COLO829 (cell line): ENCODE results near the gene DAPK3.
"Not testable (repeated sequence)": the region's sequence is repeated elsewhere in the genome, so short reads cannot be mapped to it uniquely, and the experiment has no call there.

ENCODE experiments used
- DNase-seq: peaks from one replicate; pipeline ENCODE4 v3.0.0; 2012; ENCODE audit warnings: low spot score

Gene DAPK3

DNA sequence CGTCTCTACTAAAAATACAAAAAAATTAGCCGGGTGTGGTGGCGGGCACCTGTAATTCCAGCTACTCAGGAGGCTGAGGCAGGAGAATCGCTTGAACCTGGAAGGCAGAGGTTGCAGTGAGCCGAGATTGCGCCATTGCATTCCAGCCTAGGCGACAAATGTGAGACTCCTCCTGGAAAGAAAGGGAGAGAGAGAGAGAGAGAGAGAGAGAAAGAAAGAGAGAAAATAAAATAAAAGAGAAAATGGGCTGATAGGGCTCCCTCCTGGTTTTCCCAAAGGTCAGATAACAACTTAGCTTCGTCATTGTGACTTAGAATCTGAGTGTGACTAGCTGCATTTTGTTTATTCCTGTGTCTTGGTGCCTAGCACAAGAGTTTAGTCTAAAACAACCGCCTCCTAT lies 34.5 kb upstream of the DAPK3 start:
- DNase-seq = not testable (repeated sequence)

DNA sequence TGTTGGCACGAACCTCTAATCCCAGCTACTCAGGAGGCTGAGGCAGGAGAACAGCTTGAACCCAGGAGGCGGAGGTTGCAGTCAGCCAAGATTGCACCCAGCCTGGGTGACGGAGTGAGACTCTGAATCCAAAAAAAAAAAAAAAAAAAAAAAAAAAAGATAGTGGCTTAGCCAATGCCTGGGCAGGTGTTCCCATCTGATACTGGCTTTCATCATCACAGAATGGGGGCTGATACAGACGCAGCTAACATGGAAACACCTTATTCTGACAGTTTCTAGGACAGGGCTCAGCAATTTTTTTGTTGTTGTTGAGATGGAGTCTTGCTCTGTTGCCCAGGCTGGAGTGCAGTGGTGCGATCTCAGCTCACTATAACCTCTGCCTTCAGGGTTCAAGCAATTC lies 29.9 kb upstream of the DAPK3 start:
- DNase-seq = not testable (repeated sequence)

DNA sequence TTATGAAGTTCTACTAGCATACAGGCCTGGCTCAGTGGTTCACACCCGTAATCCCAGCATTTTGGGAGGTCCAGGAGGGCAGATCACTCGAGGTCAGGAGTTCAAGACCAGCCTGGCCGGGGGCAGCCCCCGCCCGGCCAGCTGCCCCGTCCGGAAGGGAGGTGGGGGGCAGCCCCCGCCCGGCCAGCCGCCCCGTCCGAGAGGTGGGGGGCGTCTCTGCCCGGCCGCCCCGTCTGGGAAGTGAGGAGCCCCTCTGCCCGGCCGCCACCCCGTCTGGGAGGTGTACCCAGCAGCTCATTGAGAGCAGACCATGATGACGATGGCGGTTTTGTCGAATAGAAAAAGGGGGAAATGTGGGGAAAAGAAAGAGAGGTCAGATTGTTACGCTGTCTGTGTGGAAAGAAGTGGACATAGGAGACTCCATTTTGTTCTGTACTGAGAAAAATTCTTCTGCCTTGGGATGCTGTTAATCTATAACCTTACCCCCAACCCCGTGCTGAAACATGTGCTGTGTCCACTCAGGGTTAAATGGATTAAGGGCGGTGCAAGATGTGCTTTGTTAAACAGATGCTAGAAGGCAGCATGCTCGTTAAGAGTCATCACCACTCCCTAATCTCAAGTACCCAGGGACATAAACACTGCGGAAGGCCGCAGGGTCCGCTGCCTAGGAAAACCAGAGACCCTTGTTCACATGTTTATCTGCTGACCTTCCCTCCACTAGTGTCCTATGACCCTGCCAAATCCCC lies 27.9 kb upstream of the DAPK3 start:
- not testable (repeated sequence) for DNase-seq

DNA sequence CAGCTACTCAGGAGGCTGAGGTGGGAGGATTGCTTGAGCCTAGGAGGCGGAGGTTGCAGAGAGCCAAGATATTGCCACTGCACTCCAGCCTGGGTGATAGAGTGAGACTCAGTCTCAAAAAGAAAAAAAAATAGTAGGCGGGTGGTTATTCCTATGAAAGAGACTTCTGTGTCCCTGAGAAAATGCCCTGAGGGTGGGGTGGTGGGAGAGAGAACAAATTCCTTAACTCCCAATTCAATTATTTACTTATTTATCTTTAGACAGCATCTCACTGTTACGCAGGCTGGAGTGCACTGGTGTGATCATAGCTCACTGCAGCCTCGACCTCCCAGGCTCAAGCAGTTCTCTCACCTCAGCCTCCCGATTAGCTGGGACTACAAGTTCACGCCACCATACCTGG lies 24.7 kb upstream of the DAPK3 start:
- DNase-seq = peak; percentile 70

DNA sequence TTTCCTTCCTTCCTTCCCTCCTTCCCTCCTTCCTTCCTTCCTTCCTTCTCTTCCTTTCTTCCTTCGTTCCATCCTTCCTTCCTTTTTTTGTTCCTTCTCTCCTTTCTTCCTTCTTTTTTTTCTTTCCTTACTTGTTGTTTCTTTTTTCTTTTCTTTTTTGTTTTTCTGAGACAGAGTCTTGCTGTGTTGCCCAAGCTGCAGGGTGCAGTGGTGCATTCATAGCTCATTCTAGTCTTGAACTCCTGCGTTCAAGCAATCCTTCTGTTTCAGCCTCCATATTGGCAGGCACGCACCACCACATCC lies 19.9 kb upstream of the DAPK3 start:
- DNase-seq = no peak

DNA sequence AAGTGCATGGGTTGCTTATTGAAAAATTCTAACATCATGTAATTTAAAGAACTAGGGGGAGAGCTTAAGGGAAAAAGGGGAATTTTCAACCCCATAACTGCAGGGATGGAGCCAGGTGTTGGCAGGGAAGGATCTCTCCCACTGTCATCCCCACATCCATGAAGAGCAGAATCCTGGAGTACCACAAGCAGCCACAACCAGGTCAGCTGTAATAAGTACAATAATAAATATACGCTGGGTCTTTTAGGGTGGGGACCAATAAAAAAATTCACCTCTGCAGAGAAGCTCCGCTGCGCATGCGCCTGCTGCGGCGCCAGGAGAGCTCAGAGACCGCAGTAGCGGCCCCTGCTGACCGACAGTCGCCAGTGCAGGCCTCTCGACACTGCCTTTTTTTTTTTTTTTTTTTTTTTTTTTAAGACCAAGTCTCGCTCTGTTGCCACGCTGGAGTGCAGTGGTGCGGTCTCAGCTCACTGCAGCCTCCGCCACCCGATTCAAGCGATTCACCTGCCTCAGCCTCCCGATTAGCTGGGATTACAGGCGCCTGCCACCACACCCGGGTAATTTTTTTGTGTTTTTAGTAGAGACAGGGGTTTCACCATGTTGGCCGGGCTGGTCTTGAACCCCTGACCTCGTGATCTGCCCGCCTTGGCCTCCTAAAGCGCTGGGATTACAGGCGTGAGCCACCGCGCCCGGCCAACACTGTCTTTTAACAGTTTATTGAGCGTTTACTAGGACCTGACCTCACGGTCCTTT lies 16.9 kb upstream of the DAPK3 start:
- peak; percentile 84 for DNase-seq

DNA sequence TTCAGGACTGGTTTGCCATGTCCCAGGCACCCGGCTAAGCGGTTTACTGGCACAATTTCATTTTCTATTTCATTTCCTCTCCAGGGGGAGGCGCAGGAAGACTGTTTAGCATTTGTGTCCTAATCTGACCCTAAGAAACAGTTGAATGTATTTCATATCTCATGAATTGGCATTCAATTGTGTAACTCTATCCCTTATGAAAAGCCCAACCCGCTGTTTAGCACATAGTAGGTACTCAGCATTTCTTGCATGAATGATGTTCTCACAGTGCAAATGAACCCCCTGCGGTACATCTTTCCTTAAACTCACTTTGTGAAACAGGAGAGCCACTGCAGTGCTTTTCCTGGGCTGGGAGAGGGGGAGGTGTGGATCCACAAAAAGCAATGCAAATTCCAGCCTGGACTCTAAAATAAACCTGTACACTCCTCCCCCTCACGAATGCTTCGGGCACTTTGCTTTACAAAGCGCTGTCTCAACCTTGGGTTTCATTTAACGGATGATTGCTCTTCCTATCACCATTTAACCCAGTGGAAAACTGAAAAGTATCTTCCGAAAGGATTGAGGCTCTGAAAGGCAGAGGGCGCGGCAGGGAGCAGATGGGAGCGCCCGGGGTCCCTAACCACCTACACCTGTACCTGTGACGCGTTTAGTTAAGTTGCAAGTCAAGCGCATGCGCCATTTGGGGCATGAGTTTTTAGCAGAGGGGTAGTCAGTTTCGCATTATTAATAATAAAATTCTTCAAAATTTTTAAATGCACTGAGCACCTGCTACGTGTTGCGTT lies 15.6 kb upstream of the DAPK3 start:
- peak; percentile 56 for DNase-seq

DNA sequence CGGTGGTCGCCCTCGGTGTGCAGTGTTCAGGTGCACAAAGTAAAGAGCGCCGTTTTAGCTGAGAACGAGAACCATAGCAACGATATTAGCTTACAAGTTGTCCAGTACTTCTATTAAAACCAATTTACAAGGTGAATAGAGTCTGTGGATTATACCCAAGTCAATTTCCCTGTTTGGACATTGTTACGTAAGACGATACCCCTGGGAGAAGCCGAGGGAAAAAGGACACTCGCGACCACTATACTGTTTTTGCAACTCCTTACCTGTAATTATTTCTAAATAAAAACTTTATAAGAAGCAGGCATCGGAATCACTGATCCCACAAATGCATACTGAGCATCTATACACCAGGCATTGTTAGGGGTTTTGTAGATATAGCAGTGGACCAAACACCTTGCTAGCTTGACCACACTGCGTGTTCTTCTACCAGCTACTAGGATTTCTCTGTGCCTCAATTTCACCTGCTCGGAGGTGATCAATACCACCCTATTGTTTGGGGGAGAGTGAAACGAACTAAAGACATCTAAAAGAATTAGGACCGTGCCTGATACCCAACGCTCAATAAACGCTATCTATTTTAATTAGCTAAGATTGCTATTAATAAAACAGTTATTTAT lies 14.9 kb upstream of the DAPK3 start:
- no peak for DNase-seq

DNA sequence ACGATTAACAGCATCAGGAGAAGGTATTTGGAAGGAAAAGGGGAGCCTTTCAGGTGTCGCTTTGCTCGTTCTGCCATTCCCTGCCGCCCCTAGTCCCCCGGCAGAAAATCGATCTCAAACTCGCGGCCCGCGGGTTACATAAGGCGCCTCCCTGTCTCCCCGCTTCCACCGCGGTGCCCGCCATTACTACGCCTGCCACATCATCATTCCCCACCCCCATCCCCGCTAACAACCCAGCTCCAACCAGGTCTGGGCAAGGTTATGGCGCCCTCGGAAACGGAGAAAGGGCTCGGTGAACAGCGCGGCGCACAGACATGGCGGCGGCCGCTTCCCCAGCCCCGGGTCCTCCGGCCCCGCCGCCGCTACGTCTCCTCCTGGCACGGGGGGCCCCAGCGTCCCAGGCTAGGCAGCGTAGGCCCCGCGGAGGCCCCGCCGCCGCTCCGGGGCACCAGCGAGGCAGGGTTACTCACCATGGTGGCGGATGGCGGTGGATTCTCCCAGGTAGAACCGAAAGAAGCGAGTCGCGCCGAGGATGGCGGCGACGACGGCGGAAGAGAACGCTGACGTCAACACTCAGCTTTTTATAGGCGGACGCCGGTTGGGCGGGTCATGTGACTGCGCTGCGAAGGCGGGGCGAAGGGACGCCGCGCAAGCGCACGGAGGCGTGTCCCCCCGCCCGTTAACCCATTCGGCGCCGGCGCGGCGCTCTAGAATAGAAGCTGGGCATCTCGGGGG lies 14.2 kb upstream of the DAPK3 start, which contains the start of gene EEF2:
EEF2 (minus strand) TSS at position 556 of the 735 bp plus-strand sequence; CDS start at position 473, 83 bp downstream.
- peak; percentile 95 for DNase-seq

DNA sequence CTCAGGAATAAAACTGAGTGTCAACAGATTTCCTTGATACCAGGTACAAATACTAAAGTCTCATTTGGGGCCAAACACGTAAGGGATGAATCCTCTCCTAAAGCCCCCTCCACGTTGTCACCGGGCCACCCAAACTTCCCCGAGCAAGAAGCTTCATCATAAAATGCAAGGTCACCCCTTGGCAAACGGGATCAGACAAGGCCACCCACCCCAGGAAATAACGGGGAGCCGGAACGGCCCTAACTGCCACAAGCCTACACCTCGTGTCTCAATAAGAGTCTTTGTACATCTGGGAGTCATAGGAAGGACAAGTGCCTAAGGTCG lies 13.6 kb upstream of the DAPK3 start:
- DNase-seq = no peak

DNA sequence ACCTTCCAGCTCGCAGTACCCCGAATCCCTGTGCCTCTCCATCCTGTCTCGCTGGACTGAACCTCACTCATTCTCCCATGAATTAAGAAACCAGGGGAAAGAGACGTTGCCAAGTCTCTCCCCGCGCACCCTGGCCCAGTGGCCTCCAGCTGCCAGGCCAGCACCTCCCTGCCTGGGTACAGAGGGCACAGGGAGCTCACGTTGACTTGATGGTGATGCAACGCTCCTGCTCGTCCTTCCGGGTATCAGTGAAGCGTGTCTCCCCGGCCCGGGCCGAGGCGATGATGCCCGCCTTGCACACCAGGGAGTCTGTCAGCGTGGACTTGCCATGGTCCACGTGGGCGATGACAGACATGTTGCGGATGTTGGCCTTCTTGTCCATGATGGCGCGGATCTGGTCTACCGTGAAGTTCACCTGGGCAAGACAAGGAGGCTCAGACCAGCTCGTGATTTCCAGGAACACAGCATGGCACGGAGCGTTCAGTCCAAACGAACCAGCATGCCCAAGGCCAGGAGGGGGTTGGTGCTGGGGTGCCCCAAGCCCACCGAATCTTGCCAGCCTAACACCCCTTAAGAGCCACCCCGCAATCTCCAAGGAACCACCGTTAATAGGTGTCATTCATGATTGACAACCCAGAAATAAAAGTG lies 13.2 kb upstream of the DAPK3 start:
- no peak for DNase-seq

DNA sequence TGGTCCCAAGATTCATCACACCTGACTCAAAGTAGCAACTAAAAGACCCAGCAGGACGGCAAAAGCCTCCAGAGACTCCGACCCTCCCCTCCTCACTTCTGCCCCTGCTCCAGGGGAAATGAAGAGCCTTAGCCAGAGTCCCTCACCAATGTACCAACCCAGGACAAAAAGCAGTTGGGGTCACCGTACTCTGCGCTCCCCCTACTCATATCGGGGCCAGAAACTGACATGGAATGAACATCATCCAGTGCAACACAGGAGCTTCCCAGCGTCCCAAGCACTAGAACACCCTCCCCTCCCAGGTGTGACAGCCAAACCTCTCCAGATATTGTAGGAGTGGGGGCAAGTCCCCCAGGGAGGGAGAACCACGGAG lies 12.6 kb upstream of the DAPK3 start:
- DNase-seq = no peak

DNA sequence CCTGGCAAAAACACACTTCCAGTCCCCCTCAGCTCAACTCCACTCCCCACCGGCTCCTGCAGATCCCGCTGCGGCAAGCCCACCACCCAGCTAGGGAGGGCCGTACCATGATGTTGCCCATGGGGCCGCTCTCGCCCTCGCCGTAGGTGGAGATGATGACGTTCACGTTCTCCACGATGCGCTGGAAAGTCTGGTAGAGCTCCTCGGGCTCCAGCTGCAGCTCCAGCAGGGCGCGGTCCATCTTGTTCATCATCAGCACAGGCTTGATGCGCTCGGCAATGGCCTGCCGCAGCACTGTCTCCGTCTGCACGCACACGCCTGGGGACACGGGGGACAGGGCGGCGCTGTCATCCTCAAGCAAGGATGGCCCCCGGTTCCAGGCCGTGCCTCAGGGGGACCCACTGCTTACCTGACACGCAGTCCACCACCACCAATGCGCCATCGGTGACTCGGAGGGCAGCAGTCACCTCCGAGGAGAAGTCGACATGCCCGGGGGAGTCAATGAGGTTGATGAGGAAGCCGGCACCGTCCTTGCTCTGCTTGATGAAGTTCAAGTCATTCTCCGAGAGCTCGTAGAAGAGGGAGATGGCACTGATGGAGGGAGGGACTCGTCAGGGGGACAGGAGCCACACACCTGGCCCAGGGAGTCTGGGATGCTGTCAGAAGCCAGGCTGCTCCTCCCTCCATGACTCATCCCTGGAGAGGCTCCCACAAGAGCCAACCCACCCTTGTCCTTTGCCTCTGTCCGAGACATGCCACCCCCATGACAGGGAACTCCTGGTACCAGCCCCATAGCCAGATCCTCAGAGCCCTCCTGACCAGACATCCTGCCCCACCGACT lies 12.0 kb upstream of the DAPK3 start:
- no peak for DNase-seq

DNA sequence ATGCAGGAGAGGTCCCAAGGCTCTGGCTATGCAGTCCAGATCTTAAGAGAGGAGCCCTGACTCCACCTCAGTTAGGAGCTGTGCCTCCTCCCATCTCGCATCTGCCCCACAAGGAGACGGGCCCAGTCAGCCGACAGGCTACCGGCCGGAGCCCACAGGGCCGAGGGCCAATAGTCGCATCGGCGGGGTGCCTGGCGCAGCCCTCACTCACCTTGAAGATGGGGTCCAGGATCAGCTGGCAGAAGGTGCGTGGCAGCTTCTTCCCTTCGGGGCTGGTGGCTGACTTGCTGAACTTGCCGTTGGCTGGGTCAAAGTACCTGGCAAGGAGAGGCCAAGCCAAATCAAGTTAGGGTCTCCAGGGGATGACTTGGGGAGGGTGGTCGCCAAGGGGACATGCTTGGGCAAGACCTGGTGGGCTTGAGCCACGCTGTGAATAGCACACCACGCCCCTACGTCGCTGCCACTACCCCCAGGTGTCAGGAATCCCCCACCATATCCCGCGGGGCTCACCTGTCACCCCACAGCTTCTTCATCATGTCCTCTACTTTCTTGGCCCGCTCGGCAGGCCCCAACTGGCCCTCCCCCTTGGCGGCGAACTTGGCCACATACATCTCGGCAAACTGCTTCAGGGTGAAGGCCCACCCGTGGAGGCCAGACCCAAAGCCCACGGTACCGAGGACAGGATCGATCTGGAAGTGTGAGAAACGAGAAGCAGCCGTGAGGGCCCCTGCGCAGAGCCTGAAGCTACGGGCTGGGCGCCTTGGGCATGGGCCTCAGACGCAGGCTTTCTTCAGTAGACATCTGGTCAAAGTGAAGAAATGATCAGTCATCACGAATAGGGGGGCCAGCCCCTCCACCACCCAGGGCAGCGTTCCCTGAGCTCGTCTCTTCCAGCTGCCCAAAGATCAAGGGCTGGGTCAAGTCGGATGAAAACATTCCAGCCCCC lies 11.1 kb upstream of the DAPK3 start:
- no peak for DNase-seq

DNA sequence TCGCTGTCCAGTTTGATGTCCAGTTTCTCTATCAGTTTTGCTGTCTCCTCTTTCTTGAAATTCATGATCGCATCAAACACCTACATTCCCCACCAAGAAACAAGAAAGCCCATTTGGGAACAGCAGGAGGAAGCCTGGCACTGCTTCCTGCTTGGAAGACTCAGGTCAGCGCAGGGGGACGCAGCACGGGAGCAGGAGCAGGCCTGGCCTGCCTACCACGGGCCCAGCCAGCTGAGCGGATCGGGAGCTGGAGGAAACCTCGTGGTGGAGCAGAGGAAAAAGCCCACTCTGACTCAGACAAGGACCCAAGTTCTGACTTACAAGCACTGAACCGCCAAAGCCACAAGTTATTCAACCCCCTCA lies 10.5 kb upstream of the DAPK3 start:
- DNase-seq = no peak

DNA sequence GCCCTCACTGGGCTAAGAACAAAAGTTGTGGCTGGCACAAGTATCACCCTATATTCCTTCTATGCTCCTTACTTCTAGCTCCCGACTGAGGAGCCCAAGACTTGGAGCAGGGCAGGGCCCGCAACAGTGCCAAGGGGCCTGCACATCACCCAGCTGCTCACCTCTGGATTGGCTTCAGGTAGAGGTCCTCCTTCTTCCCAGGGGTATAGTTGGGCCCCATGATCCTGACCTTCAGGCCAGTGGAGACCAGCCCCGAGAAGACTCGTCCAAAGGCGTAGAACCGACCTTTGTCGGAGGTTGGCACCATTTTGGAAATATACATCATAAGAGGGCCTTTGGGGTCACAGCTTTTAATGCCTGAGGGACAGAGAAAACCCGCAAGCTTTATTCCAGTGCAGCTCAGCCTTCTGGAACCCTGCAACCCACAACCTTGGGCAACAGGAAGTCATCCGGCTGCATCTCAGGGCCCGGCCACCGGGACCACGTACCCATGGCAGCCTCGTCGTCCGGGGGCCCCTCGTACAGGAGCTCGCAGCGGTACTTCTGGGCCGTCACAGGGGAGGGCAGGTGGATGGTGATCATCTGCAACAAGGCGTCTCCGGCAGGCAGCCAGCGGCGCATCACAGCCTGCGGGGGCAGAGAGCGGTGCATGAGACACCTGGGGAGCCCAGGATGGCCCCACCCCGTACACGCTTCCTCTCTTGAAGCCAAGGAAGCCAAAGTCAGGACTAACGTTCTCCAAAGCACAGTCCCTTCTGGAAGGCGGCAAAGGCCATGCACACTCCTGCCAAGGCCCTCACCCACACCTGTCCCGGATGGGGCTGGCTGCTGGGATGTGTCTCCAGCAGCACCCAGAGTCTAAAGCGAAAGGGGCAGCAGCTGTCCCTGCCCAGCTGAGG lies 9.7 kb upstream of the DAPK3 start:
- DNase-seq = no peak

DNA sequence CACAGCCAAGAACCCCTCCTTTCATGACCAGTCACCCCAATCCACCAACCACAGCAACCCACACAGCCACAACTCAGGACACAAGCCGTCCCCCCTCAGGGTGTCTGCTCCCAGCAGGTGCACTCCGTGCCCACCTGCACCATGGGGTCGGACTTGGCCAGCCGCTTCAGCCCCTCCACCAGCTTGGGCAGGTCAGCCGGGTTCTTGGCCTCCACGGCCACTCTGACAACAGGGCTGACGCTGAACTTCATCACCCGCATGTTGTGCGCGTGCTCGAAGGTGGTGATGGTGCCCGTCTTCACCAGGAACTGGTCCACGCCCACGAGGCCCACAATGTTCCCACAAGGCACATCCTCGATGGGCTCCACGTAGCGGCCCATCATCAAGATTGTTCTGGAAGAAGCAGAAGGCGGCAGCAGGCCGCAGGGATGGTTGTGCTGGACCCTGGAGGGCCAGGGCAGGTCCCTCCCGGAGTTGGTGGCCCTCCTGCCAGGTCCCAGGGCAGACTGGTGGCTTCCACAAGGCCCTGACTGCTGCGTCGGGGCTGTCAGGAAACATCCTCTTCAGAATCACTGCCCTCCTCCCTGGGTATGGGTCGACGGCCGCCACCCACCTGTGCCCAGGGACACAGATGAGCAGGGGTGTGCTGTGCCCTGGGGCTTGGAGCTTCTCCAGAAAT lies 8.9 kb upstream of the DAPK3 start:
- no peak for DNase-seq

DNA sequence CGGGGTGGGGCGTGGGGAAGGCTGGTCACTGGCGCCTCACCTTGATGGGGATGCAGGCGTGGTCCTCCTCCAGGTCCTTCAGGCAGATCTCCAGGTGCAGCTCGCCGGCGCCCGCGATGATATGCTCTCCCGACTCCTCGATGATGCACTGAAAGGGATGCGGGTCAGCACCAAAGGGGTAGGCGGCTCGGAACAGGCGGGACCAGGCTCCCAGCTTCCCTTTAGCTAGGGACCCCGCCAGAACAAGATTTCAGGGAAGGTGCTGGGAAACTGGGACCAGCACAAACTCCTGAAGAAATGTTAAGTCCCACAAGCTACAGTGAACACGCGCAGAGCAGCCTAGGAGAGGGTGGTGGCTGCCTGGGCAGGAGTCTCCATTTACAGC lies 8.4 kb upstream of the DAPK3 start:
- DNase-seq = no peak
